ENCODE measurements around the gene GRHPR.

GRCh38 chr9:37466037-37466709 is 43.7 kb downstream of the GRHPR start:
- TF ChIP-seq, protein P1, sequence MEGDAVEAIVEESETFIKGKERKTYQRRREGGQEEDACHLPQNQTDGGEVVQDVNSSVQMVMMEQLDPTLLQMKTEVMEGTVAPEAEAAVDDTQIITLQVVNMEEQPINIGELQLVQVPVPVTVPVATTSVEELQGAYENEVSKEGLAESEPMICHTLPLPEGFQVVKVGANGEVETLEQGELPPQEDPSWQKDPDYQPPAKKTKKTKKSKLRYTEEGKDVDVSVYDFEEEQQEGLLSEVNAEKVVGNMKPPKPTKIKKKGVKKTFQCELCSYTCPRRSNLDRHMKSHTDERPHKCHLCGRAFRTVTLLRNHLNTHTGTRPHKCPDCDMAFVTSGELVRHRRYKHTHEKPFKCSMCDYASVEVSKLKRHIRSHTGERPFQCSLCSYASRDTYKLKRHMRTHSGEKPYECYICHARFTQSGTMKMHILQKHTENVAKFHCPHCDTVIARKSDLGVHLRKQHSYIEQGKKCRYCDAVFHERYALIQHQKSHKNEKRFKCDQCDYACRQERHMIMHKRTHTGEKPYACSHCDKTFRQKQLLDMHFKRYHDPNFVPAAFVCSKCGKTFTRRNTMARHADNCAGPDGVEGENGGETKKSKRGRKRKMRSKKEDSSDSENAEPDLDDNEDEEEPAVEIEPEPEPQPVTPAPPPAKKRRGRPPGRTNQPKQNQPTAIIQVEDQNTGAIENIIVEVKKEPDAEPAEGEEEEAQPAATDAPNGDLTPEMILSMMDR (conservative IDR thresholded peaks at IDR 0.05 in 1 of 2, IDR thresholded peaks at IDR 0.05 in 1 of 2; ENCODE audit: extremely low read depth in 1 of 2, insufficient read depth in 1 of 2, low read depth in 1 of 2, low read length in 2 of 2), result no peak
- no peak for TF ChIP-seq EZH2 (IDR thresholded peaks at IDR 0.05; ENCODE audit: borderline replicate concordance, low read length)
